H1 (cell line): ENCODE measurements around the gene EBNA1BP2. TPM values are rescaled to one million over a fixed set of nuclear protein-coding genes. Genes with fewer than 3 reads are reported as not detected.

Source experiments
- CTCF ChIA-PET: fragments of 300-600 bp; sonication (Branson Sonifier 250); formaldehyde crosslinking; loops from one replicate; lab custom pipeline; 2021; ENCODE audit not compliant: partially characterized antibody; lab: Charles Lee
- POLR2A ChIA-PET: fragments of 300-600 bp; sonication (Branson Sonifier 250); formaldehyde crosslinking; loops from one replicate; lab custom pipeline; 2021; ENCODE audit warnings: inconsistent platforms; ENCODE audit not compliant: partially characterized antibody; lab: Charles Lee
- DNase-seq, 2 experiments: peaks; one replicate each; pipeline versions ENCODE4 v3.0.0 to v3.0.0-alpha.2; 2010 to 2022; ENCODE audit warnings: low spot score in 2 of 2, low read depth in 1 of 2, mixed read lengths in 1 of 2
- FAIRE-seq: peaks from 2 replicates; lab custom pipeline; 2011; peaks lifted over from hg19 to GRCh38; lab: Jason Lieb, UNC
- H2AFZ ChIP-seq: 2 replicates; pipeline ENCODE4 v1.8.1; 2012; ENCODE audit warnings: low read length, inconsistent platforms
- H2AK5ac ChIP-seq: 2 replicates; pipeline ENCODE4 v1.6.1; 2013; ENCODE audit warnings: low read depth, low read length
- H2BK120ac ChIP-seq: replicated peaks from 2 replicates; pipeline ENCODE3; 2013; ENCODE audit warnings: low read depth, low read length, inconsistent platforms
- H2BK12ac ChIP-seq: 2 replicates; pipeline ENCODE4 v1.6.1; 2013; ENCODE audit warnings: low read depth, low read length
- H2BK15ac ChIP-seq: 2 replicates; pipeline ENCODE4 v1.6.1; 2013; ENCODE audit warnings: low read length
- H2BK20ac ChIP-seq: 2 replicates; pipeline ENCODE4 v1.6.1; 2013; ENCODE audit warnings: low read length
- H2BK5ac ChIP-seq: 2 replicates; pipeline ENCODE4 v1.6.1; 2013; ENCODE audit warnings: low read depth, low read length
- H3K14ac ChIP-seq: 2 replicates; pipeline ENCODE4 v1.6.1; 2013; ENCODE audit warnings: inconsistent platforms; ENCODE audit not compliant: insufficient read length
- H3K18ac ChIP-seq: 2 replicates; pipeline ENCODE4 v1.6.1; 2013; ENCODE audit warnings: low read length; ENCODE audit errors: extremely low read depth
- H3K23ac ChIP-seq: 2 replicates; pipeline ENCODE4 v1.6.1; 2013; ENCODE audit warnings: inconsistent platforms; ENCODE audit not compliant: insufficient read length
- H3K23me2 ChIP-seq: 2 replicates; pipeline ENCODE4 v1.6.1; 2013; ENCODE audit warnings: low read depth, low read length
- H3K27ac ChIP-seq: 2 replicates; pipeline ENCODE4 v1.6.1; 2011; ENCODE audit warnings: low read depth, low read length, inconsistent platforms
- H3K27me3 ChIP-seq, 4 experiments: replicated peaks in 1 of 4; 1 replicate in 1 of 4; 2 replicates in 3 of 4; pipeline versions ENCODE4 v1.6.1 to v1.8.1; 2011 to 2013; ENCODE audit warnings: low read length in 3 of 4, mild to moderate bottlenecking in 3 of 4, inconsistent platforms in 2 of 4, mixed read lengths in 2 of 4, moderate library complexity in 1 of 4; ENCODE audit not compliant: control insufficient read depth in 3 of 4, insufficient read depth in 3 of 4; ENCODE audit errors: extremely low read depth in 1 of 4
- H3K36me3 ChIP-seq, 4 experiments: 2 replicates each; pipeline versions ENCODE4 v1.6.1 to v1.8.1; 2011 to 2013; ENCODE audit warnings: mild to moderate bottlenecking in 4 of 4, low read length in 3 of 4, moderate library complexity in 2 of 4, control low read depth in 1 of 4, inconsistent platforms in 1 of 4; ENCODE audit not compliant: insufficient read depth in 4 of 4, control insufficient read depth in 2 of 4
- H3K4ac ChIP-seq: replicated peaks from 2 replicates; pipeline ENCODE3; 2013; ENCODE audit warnings: low read length, low read depth, mixed read lengths, inconsistent platforms; ENCODE audit not compliant: insufficient read length
- H3K4me1 ChIP-seq, 4 experiments: replicated peaks in 1 of 4; 1 replicate in 1 of 4; 2 replicates in 3 of 4; pipeline versions ENCODE4 v1.6.1 to v1.8.1; 2011 to 2013; ENCODE audit warnings: low read length in 3 of 4, inconsistent platforms in 2 of 4, mixed read lengths in 1 of 4; ENCODE audit not compliant: insufficient read depth in 4 of 4, control insufficient read depth in 3 of 4
- H3K4me2 ChIP-seq, 2 experiments: 2 replicates each; pipeline versions ENCODE4 v1.6.1 to v1.8.1; 2011 to 2013; ENCODE audit warnings: low read depth in 2 of 2, low read length in 2 of 2, control low read depth in 1 of 2, inconsistent platforms in 1 of 2, mild to moderate bottlenecking in 1 of 2; ENCODE audit not compliant: insufficient read depth in 1 of 2
- H3K4me3 ChIP-seq, 4 experiments: fragments of 200-600, 300-600 bp in 1 of 4; sonication (generic), shearing (Covaris generic), sonication (Bioruptor Twin) in 1 of 4; 2 replicates each; pipeline versions ENCODE4 v1.5.1 to v1.8.1; 2011 to 2016; ENCODE audit warnings: low read length in 4 of 4, low read depth in 3 of 4, control low read depth in 2 of 4, inconsistent platforms in 2 of 4, mild to moderate bottlenecking in 2 of 4, mixed read lengths in 1 of 4, moderate library complexity in 1 of 4; ENCODE audit not compliant: insufficient read depth in 2 of 4; ENCODE audit errors: extremely low read depth in 1 of 4
- H3K56ac ChIP-seq: replicated peaks from 2 replicates; pipeline ENCODE3; 2013; ENCODE audit warnings: low read depth, mild to moderate bottlenecking, mixed read lengths, low read length, inconsistent platforms; ENCODE audit not compliant: insufficient read length
- H3K79me1 ChIP-seq: 2 replicates; pipeline ENCODE4 v1.6.1; 2013; ENCODE audit warnings: low read depth, low read length, control low read depth
- H3K79me2 ChIP-seq, 2 experiments: 2 replicates each; pipeline versions ENCODE4 v1.6.1 to v1.8.1; 2012 to 2013; ENCODE audit warnings: low read length in 2 of 2, mild to moderate bottlenecking in 2 of 2, inconsistent platforms in 1 of 2; ENCODE audit not compliant: insufficient read depth in 2 of 2, control insufficient read depth in 1 of 2
- H3K9ac ChIP-seq, 4 experiments: replicated peaks in 1 of 4; 1 replicate in 1 of 4; 2 replicates in 3 of 4; pipeline versions ENCODE4 v1.6.1 to v1.8.1; 2011 to 2013; ENCODE audit warnings: low read depth in 3 of 4, low read length in 3 of 4, control low read depth in 2 of 4, mild to moderate bottlenecking in 2 of 4, moderate library complexity in 2 of 4, inconsistent platforms in 1 of 4; ENCODE audit errors: extremely low read depth in 1 of 4
- H3K9me3 ChIP-seq, 2 experiments: 2 replicates each; pipeline versions ENCODE4 v1.6.1 to v1.8.1; 2012 to 2013; ENCODE audit warnings: mild to moderate bottlenecking in 2 of 2, moderate library complexity in 2 of 2, control low read depth in 1 of 2, inconsistent platforms in 1 of 2, low read depth in 1 of 2, low read length in 1 of 2, mixed read lengths in 1 of 2; ENCODE audit not compliant: insufficient read depth in 2 of 2
- H4K20me1 ChIP-seq, 2 experiments: replicated peaks in 1 of 2; 2 replicates each; pipeline versions ENCODE3 to v1.8.1; 2011 to 2013; ENCODE audit warnings: inconsistent platforms in 2 of 2, low read length in 2 of 2, mild to moderate bottlenecking in 1 of 2; ENCODE audit not compliant: insufficient read depth in 2 of 2, control insufficient read depth in 1 of 2
- H4K5ac ChIP-seq: 2 replicates; pipeline ENCODE4 v1.6.1; 2013; ENCODE audit warnings: low read length, low read depth, mixed read lengths, inconsistent platforms; ENCODE audit not compliant: insufficient read length
- H4K8ac ChIP-seq: 2 replicates; pipeline ENCODE4 v1.8.0; 2013; ENCODE audit warnings: mild to moderate bottlenecking, moderate library complexity, low read length, inconsistent platforms; ENCODE audit not compliant: insufficient read depth; ENCODE audit errors: extremely low read depth
- H4K91ac ChIP-seq: replicated peaks from 2 replicates; pipeline ENCODE3; 2013; ENCODE audit warnings: low read length, mixed read lengths, inconsistent platforms; ENCODE audit not compliant: insufficient read length
- ASH2L ChIP-seq: fragments of 200-600, 300-600 bp; sonication (generic); IDR thresholded peaks from one replicate; pipeline ENCODE4 v1.7.1; 2017; ENCODE audit warnings: low read length
- CEBPB ChIP-seq: IDR thresholded peaks from 2 replicates; pipeline ENCODE4 v1.6.1; 2012; ENCODE audit warnings: low read depth, low read length
- CHD2 ChIP-seq: IDR thresholded peaks from 2 replicates; pipeline ENCODE4 v1.6.1; 2012; ENCODE audit warnings: low read length, improper control_type of control experiment
- EGR1 ChIP-seq: IDR thresholded peaks from 2 replicates; pipeline ENCODE4 v1.6.1; 2011; ENCODE audit warnings: low read depth, low read length, borderline replicate concordance
- EP300 ChIP-seq, 2 experiments: IDR thresholded peaks; 1 replicate in 1 of 2; 2 replicates in 1 of 2; pipeline ENCODE4 v1.6.1; 2011 to 2012; ENCODE audit warnings: low read depth in 2 of 2, low read length in 2 of 2, mild to moderate bottlenecking in 2 of 2, borderline replicate concordance in 1 of 2, inconsistent platforms in 1 of 2, moderate library complexity in 1 of 2
- FOSL1 ChIP-seq: IDR thresholded peaks from 2 replicates; pipeline ENCODE4 v1.6.1; 2011; ENCODE audit warnings: mild to moderate bottlenecking, low read depth, low read length, moderate library complexity; ENCODE audit not compliant: insufficient read depth
- JUND ChIP-seq: IDR thresholded peaks from 2 replicates; pipeline ENCODE4 v1.6.1; 2011; ENCODE audit warnings: mild to moderate bottlenecking, improper control_type of control experiment, low read length
- KDM1A ChIP-seq: fragments of 200-600, 300-600 bp; sonication (generic); IDR thresholded peaks from 2 replicates; pipeline ENCODE4 v1.7.1; 2016; ENCODE audit warnings: mild to moderate bottlenecking, low read length, borderline replicate concordance
- NRF1 ChIP-seq: IDR thresholded peaks from 2 replicates; pipeline ENCODE4 v1.6.1; 2011; ENCODE audit warnings: mild to moderate bottlenecking, low read depth, low read length, improper control_type of control experiment
- SIRT6 ChIP-seq: IDR thresholded peaks from one replicate; pipeline ENCODE4 v1.7.1; 2012; ENCODE audit warnings: low read length, inconsistent platforms
- SP4 ChIP-seq: IDR thresholded peaks from 2 replicates; pipeline ENCODE4 v1.6.1; 2012; ENCODE audit warnings: low read length, inconsistent platforms
- TAF1 ChIP-seq: IDR thresholded peaks from 2 replicates; pipeline ENCODE4 v1.6.1; 2011; ENCODE audit warnings: mild to moderate bottlenecking, low read depth, low read length
- TAF7 ChIP-seq: optimal IDR thresholded peaks from 2 replicates; pipeline ENCODE3; 2011; ENCODE audit warnings: low read depth, mild to moderate bottlenecking, inconsistent platforms, low read length, moderate library complexity, borderline replicate concordance
- WGBS, 2 experiments: shearing (Covaris generic) in 1 of 2; methylation state at CpG; one replicate each; pipeline versions ENCODE4 v1.1.6 to v1.1.7; 2013 to 2015; ENCODE audit warnings: low lambda C conversion rate in 2 of 2, mixed read lengths in 2 of 2, inconsistent platforms in 1 of 2, low coverage in 1 of 2, missing lambda C conversion rate in 1 of 2; ENCODE audit not compliant: insufficient replicate concordance in 2 of 2, insufficient coverage in 1 of 2, insufficient read length in 1 of 2; ENCODE audit errors: extremely low coverage in 1 of 2, missing lambda C conversion rate in 1 of 2; 5-methylcytosine and 5-hydroxymethylcytosine counted together
- polyA plus RNA-seq, 7 experiments: library from polyadenylated mRNA; depleted of rRNA in 3 of 7; stranded (reverse) in 5 of 7; unstranded in 2 of 7; fragments of >200 nt in 5 of 7; fragments of 200-250 nt in 2 of 7; gene quantifications; 1 replicate in 5 of 7; 2 replicates in 1 of 7; 4 replicates in 1 of 7; pipeline versions ENCODE4 v1.2.1 to v1.2.3, GENCODE V29; 2011 to 2013; ENCODE audit warnings: missing spikeins in 2 of 7, mixed read lengths in 2 of 7
- total RNA-seq: library from RNA; stranded (reverse); fragmentation: NEBNext Ultra II Directional; extraction: Animal tissue kit (Norgen Biotek cat#: 25700); gene quantifications from 2 replicates; pipeline ENCODE4 v1.2.1, GENCODE V29; 2021
- TF ChIP-seq, protein P1 (sequence below): IDR thresholded peaks from 2 replicates; pipeline ENCODE4 v1.6.1; 2012; ENCODE audit warnings: low read length, inconsistent platforms

EBNA1BP2 gene
- total and polyA plus RNA-seq, 2 of the 8 experiments (the other 6 are each of a cell fraction or from before 2014, with no cell fraction given): 31.0 to 104 TPM

DNA sequence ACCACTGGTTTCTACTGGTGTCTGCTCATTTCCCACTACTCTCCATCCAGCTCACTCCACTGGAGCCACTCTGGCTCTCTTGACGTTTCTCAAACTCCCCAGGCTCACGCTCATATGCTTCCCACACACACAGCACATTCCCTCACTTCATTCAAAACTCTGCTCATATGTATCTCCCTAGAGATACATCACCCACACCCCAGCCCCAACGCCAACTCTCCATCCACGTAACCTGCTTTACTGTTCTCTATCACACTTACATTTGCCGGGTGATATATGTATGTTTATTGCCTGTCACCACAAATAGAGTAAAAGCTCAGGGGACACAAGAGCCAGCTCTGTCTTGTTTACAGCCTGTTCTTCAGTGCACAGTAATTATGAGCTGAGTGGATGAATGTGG, 22.2 kb downstream of the EBNA1BP2 start:
- FAIRE-seq (no peak), DNase-seq (no peak)
- no peaks in the 10 kb centered on the region for H3K79me2 ChIP-seq
- H4K20me1 ChIP-seq: no peaks in the 10 kb centered on the region
- H4K5ac ChIP-seq: no peak overlapping the region
- H3K4me1 ChIP-seq: peaks cover 0 to 7% (median 1%) of the 10 kb centered on the region in 4 experiments; a peak in 2 of 7 replicates
- no peak overlapping the region for H2BK20ac ChIP-seq
- H3K9me3 ChIP-seq: no peaks in the 10 kb centered on the region
- POLR2A ChIA-PET: interaction anchor here (1.0 to 1.4 kb wide), 2 partner anchors 12 to 21 kb away, joined by 3 read pairs; no protein-coding TSS in a partner anchor
- H3K79me1 ChIP-seq: no peaks in the 10 kb centered on the region
- no peak overlapping the region for H3K4ac ChIP-seq
- H2BK5ac ChIP-seq: no peak overlapping the region
- CTCF ChIA-PET: interaction anchor here (1.1 kb wide), 1 partner anchor 236 kb away, joined by 3 read pairs; no protein-coding TSS in a partner anchor
- H3K18ac ChIP-seq: no peak overlapping the region
- WGBS, 2 experiments: 88% methylated on average over 5 of the region's 5 CpGs; no CpG with 5 or more reads in 1 of the 2 experiments
- H4K91ac ChIP-seq: no peak overlapping the region
- no peak overlapping the region for H3K14ac ChIP-seq
- no peak overlapping the region for H2BK12ac ChIP-seq
- no peak overlapping the region for H3K4me3 ChIP-seq
- no peaks in the 10 kb centered on the region for H3K27me3 ChIP-seq
- no peak overlapping the region for H3K23ac ChIP-seq
- no peak overlapping the region for H3K56ac ChIP-seq
- H4K8ac ChIP-seq: no peak overlapping the region
- H2AFZ ChIP-seq: no peak overlapping the region
- H3K36me3 ChIP-seq: no peaks in the 10 kb centered on the region
- 0 out of 2 replicates have a peak overlapping the region, but pooled peaks have one; percentile 6 for H2BK15ac ChIP-seq
- no peak overlapping the region for H3K4me2 ChIP-seq
- H2AK5ac ChIP-seq: no peak overlapping the region
- no peak overlapping the region for H3K27ac ChIP-seq
- no peak overlapping the region for H2BK120ac ChIP-seq
- H3K9ac ChIP-seq: no peak overlapping the region
- peaks cover 2% of the 10 kb centered on the region for H3K23me2 ChIP-seq
- TF ChIP-seq NRF1 (no peak), EP300 (IDR thresholded peaks at IDR 0.05; ENCODE audit: borderline replicate concordance in 1 of 2, low read depth in 2 of 2, low read length in 2 of 2) (no peak), CHD2 (no peak), SIRT6 (no peak), EGR1 (no peak), TAF7 (no peak), FOSL1 (no peak), ASH2L (no peak), KDM1A (no peak), SP4 (no peak), JUND (no peak), TAF1 (no peak), CEBPB (no peak)
- TF ChIP-seq, protein P1, sequence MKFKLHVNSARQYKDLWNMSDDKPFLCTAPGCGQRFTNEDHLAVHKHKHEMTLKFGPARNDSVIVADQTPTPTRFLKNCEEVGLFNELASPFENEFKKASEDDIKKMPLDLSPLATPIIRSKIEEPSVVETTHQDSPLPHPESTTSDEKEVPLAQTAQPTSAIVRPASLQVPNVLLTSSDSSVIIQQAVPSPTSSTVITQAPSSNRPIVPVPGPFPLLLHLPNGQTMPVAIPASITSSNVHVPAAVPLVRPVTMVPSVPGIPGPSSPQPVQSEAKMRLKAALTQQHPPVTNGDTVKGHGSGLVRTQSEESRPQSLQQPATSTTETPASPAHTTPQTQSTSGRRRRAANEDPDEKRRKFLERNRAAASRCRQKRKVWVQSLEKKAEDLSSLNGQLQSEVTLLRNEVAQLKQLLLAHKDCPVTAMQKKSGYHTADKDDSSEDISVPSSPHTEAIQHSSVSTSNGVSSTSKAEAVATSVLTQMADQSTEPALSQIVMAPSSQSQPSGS: no peak
